Medulla oblongata (tissue), 1 donor: Measurements from ENCODE around the gene PHLPP1.
"Not testable (repeated sequence)": the region's sequence is repeated elsewhere in the genome, so short reads cannot be mapped to it uniquely, and the experiment has no call there.

Experiments used
- DNase-seq: peaks from one replicate; pipeline ENCODE4 v3.0.0-alpha.2; 2015; ENCODE audit errors: extremely low spot score

Gene PHLPP1

GRCh38 chr18:62773691-62774090 is 58.4 kb downstream of the PHLPP1 start:
- no peak for DNase-seq

DNA sequence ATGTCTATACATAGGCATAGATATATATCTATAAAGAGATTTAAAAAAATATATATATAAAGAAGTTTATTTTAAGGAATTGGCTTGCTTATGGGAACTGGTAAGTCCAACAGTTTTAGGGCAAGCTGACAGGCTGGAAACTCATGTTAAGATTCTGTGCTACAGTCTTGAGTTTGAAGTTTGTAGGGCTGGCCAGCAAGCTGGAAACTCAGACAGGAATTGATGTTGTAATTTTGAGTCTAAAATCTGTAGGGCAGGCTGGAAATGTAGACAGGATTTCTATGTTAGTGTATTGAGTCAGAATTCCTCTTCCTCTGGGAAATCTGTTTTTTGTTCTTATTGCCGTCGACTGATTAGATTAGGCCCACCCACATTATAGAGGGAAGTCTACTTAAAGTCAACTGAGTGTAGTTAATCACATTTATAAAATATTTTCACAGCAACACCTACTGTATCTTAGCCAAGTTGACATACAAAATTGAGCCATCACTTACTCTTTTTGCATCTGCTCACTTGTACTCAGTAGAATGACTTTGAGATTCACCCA is 60.8 kb downstream of the PHLPP1 start:
- DNase-seq: no peak

DNA sequence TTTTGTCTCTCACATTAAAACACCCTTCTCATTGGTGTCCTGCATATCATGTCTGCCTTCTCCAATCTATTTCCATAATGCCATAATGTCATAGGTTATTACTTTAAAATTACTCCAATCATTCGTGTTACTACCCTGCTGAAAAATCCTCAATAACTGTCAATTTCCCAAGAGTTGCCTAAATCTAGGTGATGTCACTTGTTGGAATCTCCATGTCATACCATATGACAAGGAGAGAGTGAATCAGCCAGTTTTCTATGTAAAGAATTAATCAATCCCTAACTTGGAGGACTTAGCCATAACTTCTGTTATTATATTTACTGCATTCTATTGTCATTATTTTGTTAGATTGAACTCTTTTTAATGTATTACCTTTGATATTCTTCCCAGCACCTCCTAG is 62.5 kb downstream of the PHLPP1 start:
- no peak for DNase-seq

GRCh38 chr18:62778976-62779869 is 63.9 kb downstream of the PHLPP1 start:
- no peak for DNase-seq

- DNase-seq: no peak
Measured at GRCh38 chr18:62781262-62781661, 65.9 kb downstream of the PHLPP1 start.

DNA sequence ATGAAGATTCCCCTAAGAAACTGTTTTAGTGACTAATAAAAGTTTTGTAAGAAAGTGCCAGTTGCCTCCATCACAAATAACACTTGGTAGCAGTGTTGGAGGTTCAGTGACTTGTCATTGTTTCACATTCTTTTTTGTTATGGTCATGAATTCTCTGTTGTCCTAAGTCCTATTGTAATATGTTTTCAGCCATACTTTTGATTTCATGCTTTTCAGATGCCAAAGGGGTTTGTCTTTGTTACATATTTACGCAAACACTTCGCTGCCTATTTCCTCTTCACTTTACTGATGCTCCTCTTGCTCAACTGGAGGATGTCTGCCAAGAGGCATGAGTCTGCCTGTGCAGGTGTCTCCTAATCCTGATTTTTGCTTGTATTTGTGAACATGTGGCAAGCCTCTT is 66.6 kb downstream of the PHLPP1 start:
- DNase-seq: no peak

- DNase-seq: no peak
Measured at GRCh38 chr18:62784338-62784965, 69.1 kb downstream of the PHLPP1 start.

GRCh38 chr18:62784966-62785413 is 69.6 kb downstream of the PHLPP1 start:
- DNase-seq: peak; percentile 89

DNA sequence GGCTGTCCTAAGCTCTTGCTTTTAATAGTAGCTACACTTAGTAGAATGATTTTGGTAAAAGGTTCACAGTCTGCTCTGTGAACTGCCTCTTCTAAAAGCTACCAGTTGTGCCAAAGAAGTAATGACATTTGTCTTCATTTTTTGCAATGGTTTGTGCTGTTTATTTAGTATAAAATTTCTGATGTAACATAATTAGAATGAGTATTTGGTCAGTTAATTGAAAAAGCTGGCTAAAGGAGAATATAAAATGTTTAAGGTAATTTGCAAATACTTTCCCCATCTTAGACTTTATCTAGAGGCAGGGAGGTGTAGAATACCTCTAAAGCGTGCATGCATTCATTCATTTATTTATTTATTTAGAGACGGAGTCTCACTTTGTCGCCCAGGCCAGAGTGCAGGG is 71.3 kb downstream of the PHLPP1 start:
- DNase-seq: no peak

- no peak for DNase-seq
Measured at GRCh38 chr18:62788111-62788510, 72.8 kb downstream of the PHLPP1 start.

DNA sequence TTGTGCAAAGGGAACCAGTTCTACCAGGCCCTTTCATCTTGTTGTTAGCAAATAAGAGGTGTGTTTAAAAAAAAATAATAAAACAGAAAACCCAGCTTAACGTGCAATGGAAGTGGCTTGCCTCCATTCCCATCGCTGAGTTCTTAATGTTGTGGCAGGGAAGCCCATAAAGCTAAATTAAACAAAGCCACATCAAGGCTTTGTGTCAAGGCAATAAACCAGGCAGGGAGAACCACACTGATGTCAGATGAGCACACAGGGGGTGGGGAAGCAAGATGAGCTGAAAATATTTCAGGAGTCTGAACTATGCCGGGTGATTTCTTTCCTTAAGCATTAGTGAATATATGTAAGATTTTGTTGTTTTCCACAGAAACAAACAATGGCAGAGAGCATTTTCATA is 73.5 kb downstream of the PHLPP1 start:
- DNase-seq: no peak

DNA sequence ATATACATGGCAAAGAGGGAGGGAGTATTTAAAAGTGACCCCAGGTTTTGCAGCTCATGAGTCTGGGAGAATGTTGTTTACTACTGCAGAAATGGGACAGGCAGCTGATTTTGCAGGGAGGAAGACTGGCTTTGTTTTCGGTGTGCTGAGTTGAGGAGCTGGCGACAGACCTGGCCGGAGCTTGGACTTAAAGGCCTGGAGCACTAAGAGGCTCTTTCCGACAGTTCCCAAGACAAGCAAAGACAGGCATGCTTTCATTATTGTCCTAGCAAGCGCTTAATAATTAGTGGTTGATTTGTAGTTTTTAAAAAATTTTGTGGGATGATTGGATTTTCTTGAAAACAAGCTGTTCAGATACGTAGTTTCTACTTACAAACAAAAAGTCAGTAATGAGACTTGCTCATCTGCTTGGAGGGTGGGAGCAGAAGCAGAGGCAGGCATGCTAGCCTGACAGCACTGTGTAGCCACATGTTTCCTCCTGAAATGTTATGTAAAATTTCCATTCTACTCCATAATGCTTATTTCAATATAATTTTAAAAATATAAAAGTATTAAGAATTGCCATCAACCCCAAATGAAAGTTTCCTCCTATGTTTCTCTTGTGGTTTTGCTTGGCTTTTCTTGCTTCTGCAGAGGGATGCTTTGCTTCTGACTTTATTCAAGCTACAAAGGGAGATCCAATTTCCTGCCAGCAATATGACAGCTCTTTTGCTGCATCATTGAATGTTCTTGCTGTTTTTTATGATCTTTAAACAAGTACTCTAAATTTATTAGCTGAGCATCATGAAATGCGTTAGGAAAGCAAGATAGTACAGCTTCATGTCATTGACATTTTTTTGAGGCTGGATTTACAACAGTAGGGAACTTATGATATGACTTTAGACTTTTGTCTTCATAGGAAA is 75.8 kb downstream of the PHLPP1 start:
- DNase-seq: peak; percentile 71

DNA sequence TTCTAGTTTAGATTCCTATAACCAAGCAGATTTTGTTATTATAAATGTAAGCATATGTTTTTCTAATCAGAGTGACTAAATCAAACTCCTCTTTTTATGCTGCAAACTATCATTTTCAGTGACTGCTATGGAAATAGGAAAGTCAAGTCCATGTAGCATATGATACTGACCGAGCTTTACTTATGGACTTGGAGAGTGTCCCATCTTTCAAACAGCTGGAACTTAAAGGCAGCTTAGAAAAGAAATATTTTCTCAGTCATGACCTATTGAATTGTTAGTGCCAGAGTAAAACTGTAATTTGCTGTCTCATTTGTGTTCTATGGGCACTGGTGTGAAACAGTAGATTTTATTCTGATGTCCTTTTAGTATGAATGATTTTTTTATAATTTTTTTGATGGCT is 76.7 kb downstream of the PHLPP1 start:
- DNase-seq: no peak

- DNase-seq: no peak
Measured at GRCh38 chr18:62795813-62796212, 80.5 kb downstream of the PHLPP1 start.

DNA sequence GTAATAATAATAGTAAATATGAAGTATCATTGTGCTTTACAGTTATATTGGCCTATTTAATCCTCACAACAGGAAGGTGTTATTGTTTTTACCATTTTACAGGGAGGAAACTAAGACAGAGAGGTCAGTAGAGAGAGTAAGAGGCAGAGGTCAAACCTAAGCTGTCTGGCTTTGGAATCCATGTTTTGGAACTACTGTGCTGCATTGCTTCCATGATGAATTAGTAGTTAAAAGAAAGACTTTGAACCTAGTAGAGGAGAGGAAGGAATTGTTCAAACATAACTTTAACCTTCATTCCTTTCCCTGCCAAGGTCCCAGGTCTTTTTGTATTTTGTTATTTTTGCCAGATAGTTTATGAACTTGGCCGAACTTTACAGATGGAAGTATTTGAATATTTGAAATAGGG is 80.9 kb downstream of the PHLPP1 start:
- no peak for DNase-seq

DNA sequence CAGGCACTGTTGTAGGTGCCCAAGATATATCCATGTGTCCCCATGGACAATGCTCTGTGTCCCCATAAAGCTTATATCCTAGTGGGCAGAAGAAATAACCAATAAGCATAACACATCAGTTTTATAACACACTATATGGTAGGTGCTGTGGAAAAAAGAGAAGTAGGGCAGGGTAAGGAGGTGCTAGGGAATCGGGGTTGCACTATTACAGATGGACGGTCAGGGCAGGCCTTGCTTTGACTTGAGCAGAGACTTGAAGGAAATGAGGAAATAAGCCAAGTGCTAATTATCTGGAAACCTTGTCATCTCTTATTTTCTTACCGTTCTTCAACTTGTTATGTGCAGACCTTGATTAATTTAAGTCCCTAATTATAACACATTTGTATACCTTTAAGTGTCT is 82.0 kb downstream of the PHLPP1 start:
- DNase-seq: no peak

- DNase-seq: no peak
Measured at GRCh38 chr18:62799977-62800376, 84.6 kb downstream of the PHLPP1 start.

DNA sequence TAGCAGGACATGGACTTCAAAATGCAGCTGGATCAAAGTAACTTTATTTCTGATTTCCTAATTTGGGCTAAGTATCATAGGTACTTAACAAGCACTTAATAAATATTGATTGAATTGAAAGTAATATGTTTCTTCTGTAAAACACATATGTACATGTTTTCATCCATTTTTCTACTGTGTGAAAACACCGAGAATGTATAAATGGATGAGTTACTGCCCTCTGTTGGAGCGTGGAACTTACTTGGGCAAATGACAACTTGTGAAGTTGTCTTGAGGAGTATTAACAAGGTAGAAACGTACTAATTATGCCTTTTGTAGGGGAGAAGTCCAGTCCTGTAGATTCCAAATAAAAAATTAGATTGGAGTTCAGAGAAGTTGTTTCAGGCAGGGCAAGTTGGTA is 87.2 kb downstream of the PHLPP1 start:
- DNase-seq: no peak

GRCh38 chr18:62807396-62807795 is 92.1 kb downstream of the PHLPP1 start:
- no peak for DNase-seq

DNA sequence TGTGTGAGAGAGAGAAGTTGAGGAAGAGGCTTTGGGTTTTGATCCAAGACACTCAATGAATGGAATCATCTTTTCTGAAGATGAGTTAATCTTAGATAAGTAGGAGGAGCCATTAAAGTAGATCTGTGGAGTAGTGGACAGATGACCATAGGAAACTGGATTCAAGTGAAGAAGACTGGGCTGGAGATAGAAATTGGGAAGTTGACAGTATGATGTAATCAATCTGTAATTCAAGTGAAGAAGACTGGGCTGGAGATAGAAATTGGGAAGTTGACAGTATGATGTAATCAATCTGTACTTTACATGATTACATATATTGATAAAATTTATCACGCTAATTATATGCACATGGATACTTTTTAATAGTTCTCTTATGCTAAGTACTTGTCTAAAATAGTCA is 92.8 kb downstream of the PHLPP1 start:
- no peak for DNase-seq

GRCh38 chr18:62809445-62809844 is 94.1 kb downstream of the PHLPP1 start:
- DNase-seq: not testable (repeated sequence)

DNA sequence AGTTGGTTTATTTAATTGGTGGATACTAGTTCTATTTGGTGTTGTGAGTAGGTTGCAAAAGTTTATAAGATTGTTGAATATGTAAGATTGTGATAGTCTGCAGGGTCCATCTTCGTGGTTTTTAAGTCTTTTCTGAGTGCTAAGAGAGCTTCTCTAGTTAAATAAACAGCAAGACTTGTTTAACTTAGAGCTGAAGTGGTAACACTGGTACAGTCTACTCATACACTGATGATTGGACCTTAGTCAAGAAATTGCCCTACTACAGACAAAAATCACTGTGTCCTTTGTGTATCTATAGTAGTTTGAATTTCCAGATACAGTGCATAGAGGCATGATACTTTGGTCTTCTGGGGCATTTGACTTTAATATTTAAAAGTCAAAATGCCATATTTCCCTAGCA is 94.6 kb downstream of the PHLPP1 start:
- DNase-seq: no peak
